ENCODE results near the gene TMCO4. TPM values are rescaled to one million over a fixed set of nuclear protein-coding genes. Genes with fewer than 3 reads are reported as not detected.

The TMCO4 gene
- total RNA-seq, 1 donor from 2014 or later: 24.3 TPM

GRCh38 chr1:19772053-19772452, 27.7 kb downstream of the TMCO4 start:
- Histone ChIP-seq H3K27ac (no peak overlapping the region), H3K9me3 (no peaks in the 10 kb centered on the region), H3K4me1 (no peaks in the 10 kb centered on the region), H3K27me3 (no peaks in the 10 kb centered on the region), H3K4me3 (no peak overlapping the region), H3K36me3 (peaks cover 39% of the 10 kb centered on the region)
- DNase-seq (no peak), ATAC-seq (no peak)
- intact Hi-C loops (cut with DNase I): no loop called here
- no peak for TF ChIP-seq CTCF (IDR thresholded peaks at IDR 0.05)

DNA sequence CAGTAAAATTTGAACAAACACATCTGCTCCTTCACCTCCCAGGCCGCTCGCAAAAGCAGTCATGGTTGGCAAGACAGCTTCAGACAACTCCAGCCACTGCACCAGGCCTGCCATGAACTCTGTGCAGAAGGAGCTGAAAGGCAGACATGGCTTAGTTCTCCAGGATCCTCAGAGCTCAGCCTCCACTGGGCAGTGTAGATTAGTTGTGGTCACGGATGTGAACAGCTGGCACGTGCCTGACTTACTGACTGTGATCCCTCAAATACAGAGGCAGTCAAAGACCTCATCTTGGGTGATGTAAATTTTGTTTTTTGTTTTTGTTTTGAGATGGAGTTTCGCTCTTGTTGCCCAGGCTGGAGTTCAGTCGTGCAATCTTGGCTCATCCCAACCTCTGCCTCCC, 28.4 kb downstream of the TMCO4 start:
- intact Hi-C loops (cut with DNase I): no loop called here
- no peak for DNase-seq
- TF ChIP-seq CTCF (IDR thresholded peaks at IDR 0.05): no peak
- H3K4me1 ChIP-seq: no peaks in the 10 kb centered on the region
- peaks cover 38% of the 10 kb centered on the region for H3K36me3 ChIP-seq
- no peaks in the 10 kb centered on the region for H3K27me3 ChIP-seq
- no peak overlapping the region for H3K4me3 ChIP-seq
- no peak for ATAC-seq
- no peaks in the 10 kb centered on the region for H3K9me3 ChIP-seq
- H3K27ac ChIP-seq: no peak overlapping the region

DNA sequence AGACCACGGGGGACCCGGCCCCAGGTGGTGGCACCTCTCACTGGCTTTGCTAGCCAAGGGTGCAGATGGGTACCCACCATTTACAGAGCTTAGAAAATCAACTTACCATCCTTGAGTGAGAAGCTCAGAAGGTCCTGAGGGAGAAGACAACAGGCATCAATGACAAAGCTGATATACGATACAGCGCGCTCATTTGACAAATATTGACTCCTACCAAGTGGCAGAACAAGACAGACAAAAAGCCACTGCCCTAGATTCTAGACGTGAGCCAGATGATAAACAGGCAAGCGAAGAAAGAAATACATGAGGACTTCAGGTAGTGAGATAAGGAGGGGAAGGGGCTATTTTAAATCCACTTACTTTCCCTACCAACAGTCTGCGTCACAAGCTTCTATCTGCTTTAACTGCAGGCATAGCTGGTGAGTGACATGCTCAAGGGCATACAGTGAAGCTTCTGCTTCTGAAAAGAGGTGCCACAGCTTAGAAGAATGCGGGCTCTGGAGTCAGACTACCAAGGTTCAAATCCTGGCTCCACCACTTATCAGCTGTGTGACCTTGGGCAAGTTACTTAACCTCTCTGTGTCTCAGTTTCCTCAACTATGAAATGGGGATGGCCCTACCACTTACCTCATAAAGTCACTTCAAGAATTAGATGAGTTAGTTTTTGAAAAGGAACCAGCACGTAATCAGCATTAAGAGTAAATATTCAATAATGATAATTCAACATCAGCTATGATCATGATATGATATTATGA, 29.1 kb downstream of the TMCO4 start:
- H3K36me3 ChIP-seq: peaks cover 34% of the 10 kb centered on the region
- no peaks in the 10 kb centered on the region for H3K27me3 ChIP-seq
- H3K27ac ChIP-seq: no peak overlapping the region
- no peak for TF ChIP-seq CTCF (IDR thresholded peaks at IDR 0.05)
- no peaks in the 10 kb centered on the region for H3K4me1 ChIP-seq
- no peak for DNase-seq
- no peak for ATAC-seq
- no peaks in the 10 kb centered on the region for H3K9me3 ChIP-seq
- no peak overlapping the region for H3K4me3 ChIP-seq
- intact Hi-C loops (cut with DNase I): no loop called here

DNA sequence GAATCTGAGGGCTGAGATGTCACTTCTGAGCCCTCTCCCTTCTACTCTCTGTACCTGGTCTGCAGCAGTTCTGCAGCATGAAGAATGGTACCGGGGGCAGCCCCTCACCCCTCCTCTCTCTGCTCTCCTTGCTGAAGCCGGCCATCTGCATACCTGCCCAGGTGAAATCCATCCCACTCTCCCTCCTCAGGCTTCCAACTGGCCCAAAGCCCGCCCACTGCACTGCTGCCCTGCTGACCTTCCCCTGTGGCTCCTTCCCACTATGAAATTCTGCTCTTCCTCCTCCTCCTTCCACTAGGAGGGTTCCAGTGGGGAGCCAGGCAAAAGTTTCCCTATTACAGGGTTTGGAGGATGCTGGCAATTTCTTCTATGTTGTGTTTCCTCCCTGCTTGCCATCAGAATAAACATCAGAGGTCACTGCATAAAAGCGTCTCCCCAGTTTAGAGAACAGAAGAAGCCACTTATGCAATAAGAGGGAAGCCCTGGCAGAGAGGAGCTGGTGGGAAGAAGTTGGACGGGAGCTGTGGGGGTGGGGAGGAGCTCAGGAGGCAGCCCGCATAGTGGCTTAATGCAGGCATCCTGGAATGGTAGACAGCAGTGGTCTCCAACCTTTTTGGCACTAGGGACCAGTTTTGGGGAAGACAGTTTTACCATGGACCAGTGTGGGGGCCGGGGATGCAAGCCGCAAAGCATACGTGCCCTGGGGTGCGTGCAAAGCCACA, 30.3 kb downstream of the TMCO4 start:
- no peaks in the 10 kb centered on the region for H3K9me3 ChIP-seq
- DNase-seq (no peak), ATAC-seq (no peak)
- intact Hi-C loops (cut with DNase I): no loop called here
- H3K27ac ChIP-seq: no peak overlapping the region
- no peaks in the 10 kb centered on the region for H3K27me3 ChIP-seq
- no peak for TF ChIP-seq CTCF (IDR thresholded peaks at IDR 0.05)
- no peak overlapping the region for H3K4me3 ChIP-seq
- peaks cover 34% of the 10 kb centered on the region for H3K36me3 ChIP-seq
- no peaks in the 10 kb centered on the region for H3K4me1 ChIP-seq

DNA sequence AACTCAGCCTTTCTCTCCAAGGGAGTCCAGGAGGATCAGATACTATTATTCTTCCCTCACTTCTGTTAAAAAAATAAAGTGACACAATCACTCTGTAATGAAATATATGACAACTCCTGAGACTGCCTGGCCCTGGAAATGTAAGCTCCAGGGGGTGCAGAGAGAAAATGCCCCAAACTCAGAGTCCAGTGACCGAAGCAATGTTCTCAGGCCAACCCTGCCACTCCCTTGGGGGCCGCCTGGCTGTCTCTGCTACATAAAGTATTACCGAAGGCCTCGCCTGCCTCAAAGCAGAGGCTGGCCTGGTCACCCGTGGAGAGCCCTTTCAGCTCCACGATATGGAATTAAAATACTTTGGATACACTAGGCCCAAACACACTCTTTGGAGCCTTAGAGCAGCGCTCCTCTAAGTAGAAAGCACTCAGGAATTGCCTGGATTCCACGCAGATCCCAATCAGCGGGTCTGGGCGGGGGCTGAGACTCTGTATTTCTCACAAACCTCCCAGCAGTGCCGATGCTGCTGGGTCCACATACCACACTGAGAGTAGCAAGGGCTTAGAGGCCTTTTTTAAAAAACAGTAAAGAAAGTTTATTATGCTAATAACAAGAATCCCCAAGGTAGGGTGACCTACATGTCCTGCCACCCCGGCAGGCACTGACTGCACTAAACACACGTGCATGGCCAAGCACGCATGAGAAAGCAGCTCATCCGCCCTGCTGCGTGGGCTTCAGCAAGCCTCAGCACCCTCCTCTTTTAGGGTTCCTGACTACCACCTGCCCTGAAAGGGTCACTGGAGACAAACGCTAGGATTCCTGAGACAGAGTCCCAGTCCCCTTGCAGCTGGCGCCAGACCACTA, 31.1 kb downstream of the TMCO4 start:
- intact Hi-C loops (cut with DNase I): no loop called here
- no peak for TF ChIP-seq CTCF (IDR thresholded peaks at IDR 0.05)
- Histone ChIP-seq H3K27me3 (no peaks in the 10 kb centered on the region), H3K4me1 (no peaks in the 10 kb centered on the region), H3K9me3 (no peaks in the 10 kb centered on the region), H3K4me3 (no peak overlapping the region), H3K36me3 (peaks cover 28% of the 10 kb centered on the region), H3K27ac (no peak overlapping the region)
- ATAC-seq (no peak), DNase-seq (no peak)
